IMR-90 (cell line): ENCODE data around the gene CEACAM8. TPM values are rescaled to one million over a fixed set of nuclear protein-coding genes. Genes with fewer than 3 reads are reported as not detected.

ENCODE experiments used
- ATAC-seq: fragments of 200-7000 bp; cut with Tn5 transposase; 2 replicates; pipeline ENCODE4 v1.9.1; 2020; ENCODE audit warnings: low read depth, mild to moderate bottlenecking, moderate library complexity
- BruUV-seq: library from RNA; stranded (reverse); fragments of 400-500 nt; replicated peaks from 2 replicates; lab custom pipeline; 2021; lab: Mats Ljungman, UMichigan
- CTCF ChIA-PET: fragments of 300-600 bp; formaldehyde crosslinking; extraction: SDS; loops from one replicate; lab custom pipeline; 2021; ENCODE audit warnings: antibody characterized with exemption; lab: Yijun Ruan, JAX
- POLR2A ChIA-PET: fragments of 300-600 bp; sonication (Branson Sonifier 250); formaldehyde crosslinking; loops from one replicate; lab custom pipeline; 2022; ENCODE audit warnings: antibody characterized with exemption; ENCODE audit not compliant: unreplicated experiment; lab: Charles Lee
- DNase-seq: peaks from one replicate; pipeline ENCODE4 v3.0.0; 2013
- H2AFZ ChIP-seq: replicated peaks from 2 replicates; pipeline ENCODE3; 2013; ENCODE audit warnings: low read length, mild to moderate bottlenecking; ENCODE audit not compliant: poor library complexity
- H2AK5ac ChIP-seq: 2 replicates; pipeline ENCODE4 v1.6.1; 2013; ENCODE audit warnings: low read depth, low read length, inconsistent platforms
- H2AK9ac ChIP-seq: replicated peaks from 2 replicates; pipeline ENCODE3; 2013; ENCODE audit warnings: mild to moderate bottlenecking, low read depth, low read length, moderate library complexity; ENCODE audit not compliant: poor library complexity
- H2BK120ac ChIP-seq: 2 replicates; pipeline ENCODE4 v1.6.1; 2013; ENCODE audit warnings: low read depth, low read length, inconsistent platforms
- H2BK15ac ChIP-seq: 3 replicates; pipeline ENCODE4 v1.6.1; 2013; ENCODE audit warnings: low read depth, low read length, inconsistent platforms
- H2BK20ac ChIP-seq: 2 replicates; pipeline ENCODE4 v1.6.1; 2013; ENCODE audit warnings: low read depth, mild to moderate bottlenecking, inconsistent platforms, low read length, moderate library complexity
- H2BK5ac ChIP-seq: 2 replicates; pipeline ENCODE4 v1.6.1; 2013; ENCODE audit warnings: mild to moderate bottlenecking, low read depth, low read length, inconsistent platforms; ENCODE audit not compliant: poor library complexity, severe bottlenecking
- H3K14ac ChIP-seq: replicated peaks from 2 replicates; pipeline ENCODE4 v1.6.1; 2013; ENCODE audit warnings: low read depth, low read length, inconsistent platforms
- H3K18ac ChIP-seq: 2 replicates; pipeline ENCODE4 v1.6.1; 2013; ENCODE audit warnings: low read depth, low read length, control low read depth
- H3K23ac ChIP-seq: 2 replicates; pipeline ENCODE4 v1.6.1; 2013; ENCODE audit warnings: low read depth, low read length, inconsistent platforms
- H3K27ac ChIP-seq: 2 replicates; pipeline ENCODE4 v1.5.1; 2013; ENCODE audit warnings: mild to moderate bottlenecking, control low read depth, low read length; ENCODE audit not compliant: insufficient read depth
- H3K27me3 ChIP-seq: 2 replicates; pipeline ENCODE4 v1.6.1; 2013; ENCODE audit warnings: low read length; ENCODE audit not compliant: control insufficient read depth, insufficient read depth
- H3K36me3 ChIP-seq: 2 replicates; pipeline ENCODE4 v1.6.1; 2013; ENCODE audit warnings: low read length, mixed read lengths; ENCODE audit not compliant: control insufficient read depth, insufficient read depth
- H3K4ac ChIP-seq: 2 replicates; pipeline ENCODE4 v1.6.1; 2013; ENCODE audit warnings: low read depth, low read length, inconsistent platforms
- H3K4me1 ChIP-seq: 2 replicates; pipeline ENCODE4 v1.6.1; 2013; ENCODE audit warnings: low read length, mixed read lengths; ENCODE audit not compliant: control insufficient read depth, insufficient read depth
- H3K4me2 ChIP-seq: 2 replicates; pipeline ENCODE4 v1.6.1; 2013; ENCODE audit warnings: low read depth, mild to moderate bottlenecking, control low read depth, low read length, moderate library complexity
- H3K4me3 ChIP-seq: 2 replicates; pipeline ENCODE4 v1.5.1; 2013; ENCODE audit warnings: low read depth, mild to moderate bottlenecking, control low read depth, low read length, moderate library complexity; ENCODE audit not compliant: insufficient read depth
- H3K56ac ChIP-seq: 2 replicates; pipeline ENCODE4 v1.6.1; 2013; ENCODE audit warnings: low read length, inconsistent platforms; ENCODE audit not compliant: insufficient read depth; ENCODE audit errors: extremely low read depth
- H3K79me1 ChIP-seq, 2 experiments: 2 replicates each; pipeline ENCODE4 v1.6.1; 2013; ENCODE audit warnings: low read length in 2 of 2, inconsistent platforms in 1 of 2, low read depth in 1 of 2
- H3K9ac ChIP-seq: 2 replicates; pipeline ENCODE4 v1.6.1; 2013; ENCODE audit warnings: low read depth, low read length, control low read depth
- H3K9me1 ChIP-seq: 2 replicates; pipeline ENCODE4 v1.6.1; 2013; ENCODE audit warnings: low read length, inconsistent platforms; ENCODE audit not compliant: insufficient read depth
- H3K9me3 ChIP-seq: 2 replicates; pipeline ENCODE4 v1.6.1; 2013; ENCODE audit warnings: low read length; ENCODE audit not compliant: control insufficient read depth, insufficient read depth
- H4K20me1 ChIP-seq: 2 replicates; pipeline ENCODE4 v1.6.1; 2013; ENCODE audit warnings: low read length, inconsistent platforms; ENCODE audit not compliant: insufficient read depth
- H4K5ac ChIP-seq: 2 replicates; pipeline ENCODE4 v1.6.1; 2013; ENCODE audit warnings: mild to moderate bottlenecking, low read depth, low read length, control low read depth
- H4K8ac ChIP-seq, 2 experiments: 2 replicates each; pipeline ENCODE4 v1.6.1; 2013; ENCODE audit warnings: low read depth in 2 of 2, low read length in 2 of 2, control low read depth in 1 of 2, inconsistent platforms in 1 of 2
- H4K91ac ChIP-seq: 2 replicates; pipeline ENCODE4 v1.6.1; 2013; ENCODE audit warnings: low read depth, low read length, inconsistent platforms; ENCODE audit not compliant: insufficient read depth
- BHLHE40 ChIP-seq: fragments of 150-350 bp; IDR thresholded peaks from 2 replicates; pipeline ENCODE4 v1.6.1; 2016; ENCODE audit warnings: mild to moderate bottlenecking, low read depth, low read length
- CEBPB ChIP-seq: IDR thresholded peaks from 2 replicates; pipeline ENCODE4 v1.6.1; 2012; ENCODE audit warnings: low read depth, low read length, improper control_type of control experiment
- CHD1 ChIP-seq: IDR thresholded peaks from 2 replicates; pipeline ENCODE4 v1.6.1; 2012; ENCODE audit warnings: low read depth, low read length, improper control_type of control experiment
- CTCF ChIP-seq: conservative IDR thresholded peaks from 2 replicates; pipeline ENCODE4 v1.5.1; 2012; ENCODE audit warnings: mild to moderate bottlenecking, low read depth, low read length, improper control_type of control experiment
- MAFK ChIP-seq: IDR thresholded peaks from 2 replicates; pipeline ENCODE4 v1.6.1; 2012; ENCODE audit warnings: low read depth, low read length, improper control_type of control experiment
- MAZ ChIP-seq: IDR thresholded peaks from 2 replicates; pipeline ENCODE4 v1.6.1; 2012; ENCODE audit warnings: low read depth, mild to moderate bottlenecking, low read length, improper control_type of control experiment, moderate library complexity, borderline replicate concordance
- MXI1 ChIP-seq: IDR thresholded peaks from 2 replicates; pipeline ENCODE4 v1.6.1; 2012; ENCODE audit warnings: low read depth, mild to moderate bottlenecking, low read length, moderate library complexity, borderline replicate concordance
- NFE2L2 ChIP-seq: fragments of 150-350 bp; IDR thresholded peaks from 2 replicates; pipeline ENCODE4 v1.6.1; 2016; ENCODE audit warnings: low read depth, mild to moderate bottlenecking, low read length
- RAD21 ChIP-seq: IDR thresholded peaks from 2 replicates; pipeline ENCODE4 v1.6.1; 2012; ENCODE audit warnings: low read length, improper control_type of control experiment
- RCOR1 ChIP-seq: IDR thresholded peaks from 2 replicates; pipeline ENCODE4 v1.6.1; 2012; ENCODE audit warnings: mild to moderate bottlenecking, low read length, improper control_type of control experiment; ENCODE audit not compliant: insufficient replicate concordance
- RFX5 ChIP-seq: IDR thresholded peaks from 2 replicates; pipeline ENCODE4 v1.8.0; 2012; ENCODE audit warnings: low read depth, mild to moderate bottlenecking, low read length, moderate library complexity
- SMC3 ChIP-seq: fragments of 150-350 bp; IDR thresholded peaks from 2 replicates; pipeline ENCODE4 v1.6.1; 2016; ENCODE audit warnings: low read depth, mild to moderate bottlenecking, antibody characterized with exemption, low read length, moderate library complexity
- USF2 ChIP-seq: fragments of 150-350 bp; IDR thresholded peaks from 2 replicates; pipeline ENCODE4 v1.6.1; 2017; ENCODE audit warnings: mild to moderate bottlenecking, antibody characterized with exemption, low read length, low read depth
- WGBS, 2 experiments: methylation state at CpG; one replicate each; pipeline versions ENCODE4 v1.1.5 to v1.1.7; 2013; ENCODE audit warnings: missing lambda C conversion rate in 2 of 2; ENCODE audit not compliant: insufficient read length in 1 of 2; ENCODE audit errors: extremely low coverage in 2 of 2; 5-methylcytosine and 5-hydroxymethylcytosine counted together
- dilution Hi-C: fragments of 300-500 bp; cut with HindIII; formaldehyde crosslinking; loops from one replicate; pipeline ENCODE4 v1.14.3; 2018; ENCODE audit warnings: low sequenced_read_pairs; ENCODE audit not compliant: unreplicated experiment
- in situ Hi-C: fragments of 300-500 bp; cut with MboI; formaldehyde crosslinking; loops from 3 replicates; pipeline ENCODE4 v1.14.3; 2019; ENCODE audit warnings: low sequenced_read_pairs, inconsistent platforms, mixed read lengths
- intact Hi-C: fragments of 100-400 bp; cut with micrococcal nuclease; formaldehyde crosslinking; loops from 2 replicates; pipeline ENCODE4 v1.10.0; 2022
- polyA plus RNA-seq, 3 experiments: library from polyadenylated mRNA; depleted of rRNA; stranded (reverse); fragments of >200 nt; gene quantifications; 2 replicates each; pipeline ENCODE4 v1.2.3, GENCODE V29; 2012; ENCODE audit warnings: low replicate concordance in 1 of 3
- total RNA-seq: library from RNA; depleted of rRNA; stranded (reverse); fragments of >200 nt; gene quantifications from 2 replicates; pipeline ENCODE4 v1.2.3, GENCODE V29; 2012
- TF ChIP-seq, protein P1 (sequence below): fragments of 150-350 bp; IDR thresholded peaks from 2 replicates; pipeline ENCODE4 v1.6.1; 2016; ENCODE audit warnings: low read depth, mild to moderate bottlenecking, low read length, moderate library complexity, borderline replicate concordance

The CEACAM8 gene
- total and polyA plus RNA-seq, 2 of the 4 experiments (the other 2 are of a cell fraction): not detected

GRCh38 chr19:42569193-42569592 is 25.5 kb downstream of the CEACAM8 start:
- H3K36me3 ChIP-seq: no peaks in the 10 kb centered on the region
- no peaks in the 10 kb centered on the region for H3K9me1 ChIP-seq
- ATAC-seq (no peak), DNase-seq (no peak)
- no peak overlapping the region for H3K4me3 ChIP-seq
- H2BK15ac ChIP-seq: no peak overlapping the region
- POLR2A ChIA-PET: no interaction called here
- BruUV-seq: no TSS peak
- H2AK5ac ChIP-seq: no peak overlapping the region
- dilution Hi-C loops (no loop called here), intact Hi-C loops (no loop called here), in situ Hi-C loops (no loop called here)
- no peak overlapping the region for H3K27ac ChIP-seq
- H2AK9ac ChIP-seq: no peak overlapping the region
- H4K8ac ChIP-seq: no peak overlapping the region
- no peaks in the 10 kb centered on the region for H3K79me1 ChIP-seq
- CTCF ChIA-PET: interaction anchor here (0.7 kb wide), 1 partner anchor 222 kb away, joined by 3 read pairs; no protein-coding TSS in a partner anchor
- H3K4me1 ChIP-seq: no peaks in the 10 kb centered on the region
- H4K91ac ChIP-seq: no peak overlapping the region
- no peak overlapping the region for H3K18ac ChIP-seq
- H4K5ac ChIP-seq: no peak overlapping the region
- no peaks in the 10 kb centered on the region; the same call in 1 of the 2 replicates for H4K20me1 ChIP-seq
- no peak overlapping the region for H2BK5ac ChIP-seq
- WGBS, 2 experiments: no CpG with 5 or more reads among the region's 2 CpGs
- H3K27me3 ChIP-seq: peaks cover 24% of the 10 kb centered on the region
- no peak overlapping the region for H3K4ac ChIP-seq
- no peak overlapping the region for H3K23ac ChIP-seq
- H2BK20ac ChIP-seq: no peak overlapping the region
- TF ChIP-seq CTCF (no peak), CHD1 (no peak), USF2 (no peak), MXI1 (no peak), RFX5 (no peak), CEBPB (no peak), RAD21 (no peak), MAFK (no peak), SMC3 (no peak), MAZ (no peak), RCOR1 (no peak), BHLHE40 (no peak), NFE2L2 (no peak)
- TF ChIP-seq, protein P1, sequence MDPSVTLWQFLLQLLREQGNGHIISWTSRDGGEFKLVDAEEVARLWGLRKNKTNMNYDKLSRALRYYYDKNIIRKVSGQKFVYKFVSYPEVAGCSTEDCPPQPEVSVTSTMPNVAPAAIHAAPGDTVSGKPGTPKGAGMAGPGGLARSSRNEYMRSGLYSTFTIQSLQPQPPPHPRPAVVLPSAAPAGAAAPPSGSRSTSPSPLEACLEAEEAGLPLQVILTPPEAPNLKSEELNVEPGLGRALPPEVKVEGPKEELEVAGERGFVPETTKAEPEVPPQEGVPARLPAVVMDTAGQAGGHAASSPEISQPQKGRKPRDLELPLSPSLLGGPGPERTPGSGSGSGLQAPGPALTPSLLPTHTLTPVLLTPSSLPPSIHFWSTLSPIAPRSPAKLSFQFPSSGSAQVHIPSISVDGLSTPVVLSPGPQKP: no peak
- H2AFZ ChIP-seq: no peak overlapping the region
- no peaks in the 10 kb centered on the region for H3K9me3 ChIP-seq
- H3K14ac ChIP-seq: no peak overlapping the region
- no peak overlapping the region for H3K56ac ChIP-seq
- no peak overlapping the region for H3K9ac ChIP-seq
- no peak overlapping the region for H3K4me2 ChIP-seq
- H2BK120ac ChIP-seq: no peak overlapping the region
